K562 (cell line): ENCODE measurements around the gene C11orf65. TPM values are rescaled to one million over a fixed set of nuclear protein-coding genes. Genes with fewer than 3 reads are reported as not detected.

Experiments
- ATAC-seq: fragments of 200-7000 bp; cut with Tn5 transposase; 3 replicates; pipeline ENCODE4 v1.9.1; 2020; ENCODE audit warnings: moderate library complexity
- BruUV-seq: library from RNA; stranded (reverse); fragments of 400-500 nt; replicated peaks from 2 replicates; lab custom pipeline; 2021; lab: Mats Ljungman, UMichigan
- CTCF ChIA-PET: fragments of 300-600 bp; formaldehyde crosslinking; extraction: SDS; loops from one replicate; lab custom pipeline; 2021; ENCODE audit warnings: low intra/inter-chr PET ratio; lab: Yijun Ruan, JAX
- POLR2A ChIA-PET: fragments of 300-600, 350-650 bp; sonication (Branson Sonifier 250); formaldehyde crosslinking; extraction: SDS; loops from one replicate; lab custom pipeline; 2021; ENCODE audit warnings: antibody characterized with exemption, inconsistent platforms; lab: Yijun Ruan, JAX
- DNase-seq, 4 experiments: peaks; one replicate each; pipeline versions ENCODE4 v3.0.0 to v3.0.0-alpha.2; 2011 to 2018; ENCODE audit warnings: low spot score in 3 of 4, mixed read lengths in 3 of 4; ENCODE audit errors: extremely low read depth in 1 of 4
- FAIRE-seq: peaks from 2 replicates; lab custom pipeline; 2011; peaks lifted over from hg19 to GRCh38; lab: Jason Lieb, UNC
- H2AFZ ChIP-seq: 2 replicates; pipeline ENCODE4 v1.6.0; 2011; ENCODE audit warnings: low read depth, low read length, control low read depth, inconsistent platforms
- H3K27ac ChIP-seq: fragments of 200-600 bp; 3 replicates; pipeline ENCODE4 v1.8.0; 2011; ENCODE audit warnings: low read depth, mild to moderate bottlenecking, control low read depth, inconsistent platforms, low read length, moderate library complexity, mixed read lengths; ENCODE audit errors: extremely low read depth
- H3K27me3 ChIP-seq, 2 experiments: fragments of 300-600 bp in 1 of 2; 2 replicates in 1 of 2; 3 replicates in 1 of 2; pipeline versions ENCODE4 v1.6.0 to v1.8.0; 2011; ENCODE audit warnings: inconsistent platforms in 2 of 2, low read length in 2 of 2, mild to moderate bottlenecking in 1 of 2, mixed read lengths in 1 of 2, moderate library complexity in 1 of 2; ENCODE audit not compliant: control insufficient read depth in 2 of 2, insufficient read depth in 2 of 2
- H3K36me3 ChIP-seq: fragments of 300-600 bp; 3 replicates; pipeline ENCODE4 v1.8.0; 2011; ENCODE audit warnings: mild to moderate bottlenecking, low read length, inconsistent platforms; ENCODE audit not compliant: control insufficient read depth, insufficient read depth
- H3K4me1 ChIP-seq, 2 experiments: fragments of 200-600 bp in 1 of 2; replicated peaks in 1 of 2; 2 replicates in 1 of 2; 3 replicates in 1 of 2; pipeline versions ENCODE4 v1.5.1 to v1.8.0; 2011; ENCODE audit warnings: inconsistent platforms in 2 of 2, low read length in 2 of 2, mild to moderate bottlenecking in 1 of 2, mixed read lengths in 1 of 2, moderate library complexity in 1 of 2; ENCODE audit not compliant: control insufficient read depth in 2 of 2, insufficient read depth in 2 of 2
- H3K4me2 ChIP-seq: 2 replicates; pipeline ENCODE4 v1.6.1; 2011; ENCODE audit warnings: low read length, control low read depth, inconsistent platforms, mixed read lengths; ENCODE audit not compliant: insufficient read depth
- H3K4me3 ChIP-seq: fragments of 200-600 bp; sonication (generic), shearing (Covaris generic); 2 replicates; pipeline ENCODE4 v1.5.1; 2016; ENCODE audit warnings: control low read depth, inconsistent platforms
- H3K79me2 ChIP-seq: fragments of 200-600 bp; 3 replicates; pipeline ENCODE4 v1.8.0; 2011; ENCODE audit warnings: low read length, inconsistent platforms; ENCODE audit not compliant: control insufficient read depth, insufficient read depth
- H3K9ac ChIP-seq, 2 experiments: 2 replicates each; pipeline versions ENCODE4 v1.6.0 to v1.6.1; 2011; ENCODE audit warnings: low read depth in 2 of 2, low read length in 2 of 2, control low read depth in 1 of 2, inconsistent platforms in 1 of 2, mild to moderate bottlenecking in 1 of 2, mixed read lengths in 1 of 2; ENCODE audit not compliant: insufficient read depth in 1 of 2
- H3K9me1 ChIP-seq: one replicate; pipeline ENCODE4 v1.6.0; 2011; ENCODE audit warnings: inconsistent platforms, mild to moderate bottlenecking, low read length, moderate library complexity; ENCODE audit not compliant: control insufficient read depth, insufficient read depth
- H3K9me3 ChIP-seq: replicated peaks from 2 replicates; pipeline ENCODE4 v1.5.1; 2011; ENCODE audit warnings: low read depth, low read length, inconsistent platforms; ENCODE audit not compliant: control insufficient read depth, insufficient read depth
- H4K20me1 ChIP-seq: replicated peaks from 2 replicates; pipeline ENCODE4 v1.6.1; 2011; ENCODE audit warnings: low read length, inconsistent platforms, mixed read lengths; ENCODE audit not compliant: control insufficient read depth, insufficient read depth
- CTBP1 ChIP-seq: fragments of 450-650 bp; IDR thresholded peaks from 2 replicates; pipeline ENCODE4 v1.6.1; 2016; ENCODE audit warnings: borderline replicate concordance
- MAFF ChIP-seq: IDR thresholded peaks from 2 replicates; pipeline ENCODE4 v1.6.1; 2012; ENCODE audit warnings: low read length, improper control_type of control experiment
- NR3C1 ChIP-seq: sonication (generic); formaldehyde crosslinking; IDR thresholded peaks from 2 replicates; pipeline ENCODE4 v1.8.1; 2022; ENCODE audit warnings: missing genetic modification reagents
- RAD21 ChIP-seq, 2 experiments: fragments of 250-450 bp in 1 of 2; fragments of 450-650 bp in 1 of 2; sonication (Bioruptor Pico) in 1 of 2; formaldehyde crosslinking in 1 of 2; IDR thresholded peaks in 1 of 2; conservative IDR thresholded peaks in 1 of 2; 2 replicates each; pipeline versions ENCODE4 v1.4.0 to v1.8.0; 2020 to 2022; ENCODE audit warnings: mild to moderate bottlenecking in 2 of 2, moderate library complexity in 1 of 2
- SPI1 ChIP-seq: IDR thresholded peaks from 2 replicates; pipeline ENCODE4 v1.6.1; 2011; ENCODE audit warnings: low read depth, low read length, control low read depth, borderline replicate concordance
- ZNF121 ChIP-seq: sonication (generic); formaldehyde crosslinking; conservative IDR thresholded peaks from 2 replicates; pipeline ENCODE4 v1.8.0; 2022; ENCODE audit warnings: missing genetic modification reagents
- ZNF695 ChIP-seq: fragments of 450-650 bp; formaldehyde crosslinking; IDR thresholded peaks from 2 replicates; pipeline ENCODE4 v1.4.0; 2020; ENCODE audit warnings: mild to moderate bottlenecking, moderate library complexity
- in situ Hi-C: fragments of 300-500 bp; cut with MboI; formaldehyde crosslinking; loops from 4 replicates; pipeline ENCODE4 v1.15.0; 2018; ENCODE audit warnings: inconsistent platforms, mixed read lengths
- intact Hi-C: fragments of 100-400 bp; cut with micrococcal nuclease; formaldehyde crosslinking; loops from 2 replicates; pipeline ENCODE4 v1.14.2; 2022
- polyA plus RNA-seq, 8 experiments: library from polyadenylated mRNA; depleted of rRNA in 4 of 8; stranded (reverse) in 5 of 8; unstranded in 3 of 8; fragments of >200 nt; fragmentation: Nextera tagmentation in 2 of 8; fragmentation: Illumina TruSeq in 1 of 8; extraction: Ambion mirVana in 2 of 8; extraction: Trizol in 1 of 8; gene quantifications; 2 replicates each; pipeline versions ENCODE4 v1.2.1 to v1.2.3, GENCODE V29; 2011 to 2014; ENCODE audit warnings: inconsistent platforms in 1 of 8, missing spikeins in 1 of 8
- total RNA-seq, 7 experiments: library from RNA; depleted of rRNA in 6 of 7; stranded (reverse); fragments of >200 nt in 6 of 7; fragmentation: Illumina TruSeq in 2 of 7; extraction: Trizol in 2 of 7; gene quantifications; 2 replicates each; pipeline versions ENCODE4 v1.2.1 to v1.2.3, GENCODE V29; 2011 to 2021; ENCODE audit warnings: low replicate concordance in 1 of 7
- TF ChIP-seq, protein P1 (sequence below), 2 experiments: fragments of 450-650 bp in 1 of 2; IDR thresholded peaks; 2 replicates each; pipeline ENCODE4 v1.6.1; 2011 to 2017; ENCODE audit warnings: low read depth in 2 of 2, antibody characterized with exemption in 1 of 2, borderline replicate concordance in 1 of 2, low read length in 1 of 2, mild to moderate bottlenecking in 1 of 2, mixed read lengths in 1 of 2; ENCODE audit not compliant: control insufficient read depth in 1 of 2
- TF ChIP-seq, protein P2 (sequence below): sonication (generic); formaldehyde crosslinking; IDR thresholded peaks from 2 replicates; pipeline ENCODE4 v1.8.0; 2022; ENCODE audit warnings: missing genetic modification reagents, mild to moderate bottlenecking, moderate library complexity, borderline replicate concordance

C11orf65 gene
- total and polyA plus RNA-seq, 9 of the 15 experiments (the other 6 are each of a cell fraction or from before 2014, with no cell fraction given), result 1.0 to 2.1 (median 1.2) TPM

DNA sequence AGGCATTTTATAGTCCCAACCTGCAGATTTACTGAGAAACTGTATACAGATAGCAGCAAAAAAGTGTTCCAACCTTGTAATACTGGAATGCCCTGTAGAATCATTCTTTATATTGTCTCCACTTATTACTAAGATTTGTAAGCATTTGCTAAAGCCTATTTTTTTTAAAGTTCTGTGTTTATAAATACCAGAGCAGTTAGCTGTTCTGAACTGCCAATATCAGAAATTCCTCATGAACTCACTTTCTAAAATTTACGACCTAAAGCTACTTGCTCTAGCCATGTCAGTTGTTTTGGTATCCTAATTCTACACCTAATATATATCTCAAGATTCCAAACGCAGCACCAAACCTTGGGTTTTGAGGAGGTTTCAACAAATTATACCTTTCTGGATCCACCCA lies 103.2 kb downstream of the C11orf65 start (continued):
- TF ChIP-seq MAFF, result no peak
- TF ChIP-seq SPI1, result no peak
- no peak for TF ChIP-seq ZNF695 (CRISPR knock-in tag)
- TF ChIP-seq, protein P1, sequence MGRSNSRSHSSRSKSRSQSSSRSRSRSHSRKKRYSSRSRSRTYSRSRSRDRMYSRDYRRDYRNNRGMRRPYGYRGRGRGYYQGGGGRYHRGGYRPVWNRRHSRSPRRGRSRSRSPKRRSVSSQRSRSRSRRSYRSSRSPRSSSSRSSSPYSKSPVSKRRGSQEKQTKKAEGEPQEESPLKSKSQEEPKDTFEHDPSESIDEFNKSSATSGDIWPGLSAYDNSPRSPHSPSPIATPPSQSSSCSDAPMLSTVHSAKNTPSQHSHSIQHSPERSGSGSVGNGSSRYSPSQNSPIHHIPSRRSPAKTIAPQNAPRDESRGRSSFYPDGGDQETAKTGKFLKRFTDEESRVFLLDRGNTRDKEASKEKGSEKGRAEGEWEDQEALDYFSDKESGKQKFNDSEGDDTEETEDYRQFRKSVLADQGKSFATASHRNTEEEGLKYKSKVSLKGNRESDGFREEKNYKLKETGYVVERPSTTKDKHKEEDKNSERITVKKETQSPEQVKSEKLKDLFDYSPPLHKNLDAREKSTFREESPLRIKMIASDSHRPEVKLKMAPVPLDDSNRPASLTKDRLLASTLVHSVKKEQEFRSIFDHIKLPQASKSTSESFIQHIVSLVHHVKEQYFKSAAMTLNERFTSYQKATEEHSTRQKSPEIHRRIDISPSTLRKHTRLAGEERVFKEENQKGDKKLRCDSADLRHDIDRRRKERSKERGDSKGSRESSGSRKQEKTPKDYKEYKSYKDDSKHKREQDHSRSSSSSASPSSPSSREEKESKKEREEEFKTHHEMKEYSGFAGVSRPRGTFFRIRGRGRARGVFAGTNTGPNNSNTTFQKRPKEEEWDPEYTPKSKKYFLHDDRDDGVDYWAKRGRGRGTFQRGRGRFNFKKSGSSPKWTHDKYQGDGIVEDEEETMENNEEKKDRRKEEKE (IDR thresholded peaks at IDR 0.05; ENCODE audit: borderline replicate concordance in 1 of 2, control insufficient read depth in 1 of 2, low read depth in 2 of 2, low read length in 1 of 2), result no peak
- TF ChIP-seq NR3C1 (CRISPR knock-in tag), result no peak

DNA sequence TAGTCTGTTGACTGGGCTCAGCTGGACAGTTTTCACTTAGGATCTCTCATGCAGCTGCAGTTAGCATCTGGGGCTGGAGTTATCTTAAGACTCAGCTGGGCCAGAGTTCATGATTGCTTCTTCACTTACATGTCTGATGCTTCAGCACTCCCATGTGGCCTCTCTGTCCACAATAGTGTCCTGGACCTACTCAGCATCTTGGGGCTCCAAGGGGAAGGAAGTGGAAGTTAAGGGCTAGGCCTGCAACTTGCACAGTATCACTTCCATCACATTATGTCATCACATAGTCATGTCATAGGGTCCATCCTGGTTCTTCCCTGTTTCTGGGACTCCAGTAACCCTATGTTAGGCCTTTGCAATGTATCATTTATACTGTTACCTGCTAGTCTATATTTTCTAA lies 115.9 kb downstream of the C11orf65 start:
- in situ Hi-C loops, result no loop called here
- Histone ChIP-seq H3K79me2 (no peaks in the 10 kb centered on the region), H3K4me2 (no peak overlapping the region), H3K4me3 (no peak overlapping the region), H3K4me1 (no peaks in the 10 kb centered on the region), H2AFZ (no peak overlapping the region), H3K9me1 (no peaks in the 10 kb centered on the region), H3K9ac (no peak overlapping the region), H3K27ac (no peak overlapping the region), H3K9me3 (no peaks in the 10 kb centered on the region), H4K20me1 (no peaks in the 10 kb centered on the region), H3K36me3 (peaks cover 31% of the 10 kb centered on the region), H3K27me3 (no peaks in the 10 kb centered on the region)
- intact Hi-C loops, result loop anchor here (5.0 kb wide), 1 partner anchor 129 kb away; the partner anchor contains the start of genes ATM and NPAT
- POLR2A ChIA-PET, result no interaction called here
- DNase-seq (peak in 1 of 4 experiments; percentile 6), ATAC-seq (peak; percentile 59), FAIRE-seq (no peak)
- CTCF ChIA-PET, result no interaction called here
- no TSS peak for BruUV-seq
- TF ChIP-seq ZNF121 (CRISPR knock-in tag) (no peak), CTBP1 (peak; percentile 20; the same call in 1 of the 2 replicates), RAD21 (CRISPR knock-in tag; conservative IDR thresholded peaks at IDR 0.05 in 1 of 2, IDR thresholded peaks at IDR 0.05 in 1 of 2) (peak in 1 of 2 experiments; percentile 37; a peak in 2 of 4 replicates)
- TF ChIP-seq, protein P2, sequence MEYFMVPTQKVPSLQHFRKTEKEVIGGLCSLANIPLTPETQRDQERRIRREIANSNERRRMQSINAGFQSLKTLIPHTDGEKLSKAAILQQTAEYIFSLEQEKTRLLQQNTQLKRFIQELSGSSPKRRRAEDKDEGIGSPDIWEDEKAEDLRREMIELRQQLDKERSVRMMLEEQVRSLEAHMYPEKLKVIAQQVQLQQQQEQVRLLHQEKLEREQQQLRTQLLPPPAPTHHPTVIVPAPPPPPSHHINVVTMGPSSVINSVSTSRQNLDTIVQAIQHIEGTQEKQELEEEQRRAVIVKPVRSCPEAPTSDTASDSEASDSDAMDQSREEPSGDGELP (CRISPR knock-in tag), result no peak
